Measurements from ENCODE around the gene SPEM1. TPM values are rescaled to one million over a fixed set of nuclear protein-coding genes. Genes with fewer than 3 reads are reported as not detected.

The SPEM1 gene
- total RNA-seq, 1 donor from 2014 or later = 0.31 TPM

DNA sequence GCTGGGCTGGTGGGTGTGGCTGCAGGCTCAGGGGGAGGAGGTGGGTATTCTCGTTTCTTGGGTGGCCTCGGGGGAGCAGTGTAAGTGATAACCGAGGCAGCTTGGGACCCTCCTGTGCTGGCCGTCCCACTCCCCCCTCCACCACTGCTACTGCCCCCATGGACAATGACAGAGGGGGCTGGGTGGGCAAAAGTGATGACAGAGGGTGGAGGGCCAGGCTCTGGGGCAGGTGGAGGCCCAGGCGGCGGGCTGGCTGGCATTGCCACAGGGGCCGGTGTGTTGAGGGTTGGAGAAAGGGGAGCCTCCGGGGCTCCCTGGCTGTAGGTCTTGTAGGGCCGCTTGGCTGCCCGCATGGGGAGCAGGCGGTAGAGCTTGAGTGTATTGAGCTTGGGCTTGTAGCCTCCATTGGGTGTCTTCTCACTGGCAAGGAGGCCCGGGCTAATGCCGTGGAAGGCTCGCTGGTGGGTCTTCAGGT lies 43.3 kb downstream of the SPEM1 start:
- H3K9me3 Mint-ChIP-seq = no peaks in the 10 kb centered on the region
- peaks cover 5% of the 10 kb centered on the region for H3K4me1 Mint-ChIP-seq (ENCODE audit: unreplicated experiment)
- no peak for DNase-seq (ENCODE audit: extremely low spot score, unreplicated experiment)
- H3K27ac Mint-ChIP-seq = no peak overlapping the region
- no peak overlapping the region for H3K4me3 Mint-ChIP-seq
- H3K27me3 Mint-ChIP-seq = no peaks in the 10 kb centered on the region
- H3K36me3 Mint-ChIP-seq = peaks cover 3% of the 10 kb centered on the region
- TF ChIP-seq, protein P1, sequence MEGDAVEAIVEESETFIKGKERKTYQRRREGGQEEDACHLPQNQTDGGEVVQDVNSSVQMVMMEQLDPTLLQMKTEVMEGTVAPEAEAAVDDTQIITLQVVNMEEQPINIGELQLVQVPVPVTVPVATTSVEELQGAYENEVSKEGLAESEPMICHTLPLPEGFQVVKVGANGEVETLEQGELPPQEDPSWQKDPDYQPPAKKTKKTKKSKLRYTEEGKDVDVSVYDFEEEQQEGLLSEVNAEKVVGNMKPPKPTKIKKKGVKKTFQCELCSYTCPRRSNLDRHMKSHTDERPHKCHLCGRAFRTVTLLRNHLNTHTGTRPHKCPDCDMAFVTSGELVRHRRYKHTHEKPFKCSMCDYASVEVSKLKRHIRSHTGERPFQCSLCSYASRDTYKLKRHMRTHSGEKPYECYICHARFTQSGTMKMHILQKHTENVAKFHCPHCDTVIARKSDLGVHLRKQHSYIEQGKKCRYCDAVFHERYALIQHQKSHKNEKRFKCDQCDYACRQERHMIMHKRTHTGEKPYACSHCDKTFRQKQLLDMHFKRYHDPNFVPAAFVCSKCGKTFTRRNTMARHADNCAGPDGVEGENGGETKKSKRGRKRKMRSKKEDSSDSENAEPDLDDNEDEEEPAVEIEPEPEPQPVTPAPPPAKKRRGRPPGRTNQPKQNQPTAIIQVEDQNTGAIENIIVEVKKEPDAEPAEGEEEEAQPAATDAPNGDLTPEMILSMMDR (conservative IDR thresholded peaks at IDR 0.05) = no peak

- TF ChIP-seq, protein P1 (conservative IDR thresholded peaks at IDR 0.05) = no peak
- H3K27me3 Mint-ChIP-seq = no peaks in the 10 kb centered on the region
- H3K4me1 Mint-ChIP-seq (ENCODE audit: unreplicated experiment) = peaks cover 5% of the 10 kb centered on the region
- no peak for DNase-seq (ENCODE audit: extremely low spot score, unreplicated experiment)
- no peak overlapping the region for H3K4me3 Mint-ChIP-seq
- no peaks in the 10 kb centered on the region for H3K9me3 Mint-ChIP-seq
- peaks cover 3% of the 10 kb centered on the region for H3K36me3 Mint-ChIP-seq
- no peak overlapping the region for H3K27ac Mint-ChIP-seq
Observed at GRCh38 chr17:7464081-7464480, 44.0 kb downstream of the SPEM1 start.

DNA sequence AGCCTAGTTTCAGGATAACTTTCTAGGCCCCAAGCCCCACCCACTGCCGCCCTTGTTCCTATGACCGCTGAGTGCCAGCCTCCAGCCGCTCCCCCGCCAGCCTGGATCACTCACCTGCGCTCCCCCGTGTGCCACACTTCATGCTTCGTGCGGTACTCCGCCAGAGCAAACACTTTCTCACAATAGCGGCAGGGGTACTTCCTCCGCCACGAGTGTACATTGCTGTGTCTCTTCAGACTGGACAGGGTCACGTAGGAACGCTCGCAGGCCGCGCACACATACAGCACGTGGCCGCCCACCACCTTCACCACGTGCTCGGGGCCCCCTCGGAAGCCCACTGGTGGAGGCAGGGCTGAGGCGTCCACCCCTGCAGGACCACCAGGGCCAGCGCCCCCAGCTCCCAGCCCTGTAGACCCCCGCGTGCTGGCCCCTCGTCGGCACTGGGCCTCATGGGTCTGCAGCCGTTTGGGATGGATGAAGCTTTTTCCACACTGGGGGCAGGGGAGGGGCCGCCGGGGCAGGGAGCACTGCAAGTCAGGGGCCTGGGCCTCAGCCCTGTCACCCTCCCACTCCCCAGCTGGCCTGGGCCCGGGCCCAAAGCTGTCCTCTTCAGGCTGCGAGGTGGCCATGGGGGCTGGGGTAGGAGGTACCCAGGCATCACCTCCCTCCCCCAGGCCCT lies 45.6 kb downstream of the SPEM1 start:
- DNase-seq (ENCODE audit: extremely low spot score, unreplicated experiment) = no peak
- no peaks in the 10 kb centered on the region for H3K27me3 Mint-ChIP-seq

GRCh38 chr17:7466318-7466638 lies 46.2 kb downstream of the SPEM1 start:
- H3K27ac Mint-ChIP-seq = no peak overlapping the region
- DNase-seq (ENCODE audit: extremely low spot score, unreplicated experiment) = no peak
- peaks cover 2% of the 10 kb centered on the region for H3K4me1 Mint-ChIP-seq (ENCODE audit: unreplicated experiment)
- TF ChIP-seq, protein P1 (conservative IDR thresholded peaks at IDR 0.05) = no peak
- no peaks in the 10 kb centered on the region for H3K9me3 Mint-ChIP-seq
- no peak overlapping the region for H3K4me3 Mint-ChIP-seq
- H3K27me3 Mint-ChIP-seq = no peaks in the 10 kb centered on the region
- H3K36me3 Mint-ChIP-seq = no peaks in the 10 kb centered on the region

More for the DNA sequence above, 45.6 kb downstream of the SPEM1 start:
- H3K27ac Mint-ChIP-seq = no peak overlapping the region
- H3K9me3 Mint-ChIP-seq = no peaks in the 10 kb centered on the region
- no peak overlapping the region for H3K4me3 Mint-ChIP-seq
- TF ChIP-seq, protein P1 (conservative IDR thresholded peaks at IDR 0.05) = no peak
- H3K36me3 Mint-ChIP-seq = peaks cover 3% of the 10 kb centered on the region
- H3K4me1 Mint-ChIP-seq (ENCODE audit: unreplicated experiment) = peaks cover 5% of the 10 kb centered on the region

GRCh38 chr17:7466639-7467341 lies 46.7 kb downstream of the SPEM1 start:
- H3K27ac Mint-ChIP-seq = peak overlapping the region; percentile 50

More at GRCh38 chr17:7466639-7467341, 46.7 kb downstream of the SPEM1 start:
- Mint-ChIP-seq H3K27me3 (no peaks in the 10 kb centered on the region), H3K9me3 (no peaks in the 10 kb centered on the region), H3K4me1 (ENCODE audit: unreplicated experiment) (peaks cover 4% of the 10 kb centered on the region), H3K36me3 (no peaks in the 10 kb centered on the region), H3K4me3 (no peak overlapping the region)
- no peak for DNase-seq (ENCODE audit: extremely low spot score, unreplicated experiment)
- TF ChIP-seq, protein P1 (conservative IDR thresholded peaks at IDR 0.05) = no peak

All from type B pancreatic cell (in vitro differentiated cells).